ENCODE data around the gene HSPA1L.

HSPA1L gene

GRCh38 chr6:31762878-31763618 is 52.0 kb downstream of the HSPA1L start:
- DNase-seq: no peak

- no peak for DNase-seq
These were observed 52.7 kb downstream of the HSPA1L start, which contains the start of gene SAPCD1 for GRCh38 chr6:31762356-31762755. Gene SAPCD1, plus strand, starts transcription at chr6:31762656. Its CDS starts 399 bp downstream, at chr6:31763055.

GRCh38 chr6:31761343-31761742 is 53.7 kb downstream of the HSPA1L start:
- DNase-seq: no peak

GRCh38 chr6:31760790-31761189 is 54.3 kb downstream of the HSPA1L start:
- DNase-seq: no peak
